ENCODE measurements around the gene PTPRN2.
"Not testable (repeated sequence)": the region's sequence is repeated elsewhere in the genome, so short reads cannot be mapped to it uniquely, and the experiment has no call there.

Gene PTPRN2

DNA sequence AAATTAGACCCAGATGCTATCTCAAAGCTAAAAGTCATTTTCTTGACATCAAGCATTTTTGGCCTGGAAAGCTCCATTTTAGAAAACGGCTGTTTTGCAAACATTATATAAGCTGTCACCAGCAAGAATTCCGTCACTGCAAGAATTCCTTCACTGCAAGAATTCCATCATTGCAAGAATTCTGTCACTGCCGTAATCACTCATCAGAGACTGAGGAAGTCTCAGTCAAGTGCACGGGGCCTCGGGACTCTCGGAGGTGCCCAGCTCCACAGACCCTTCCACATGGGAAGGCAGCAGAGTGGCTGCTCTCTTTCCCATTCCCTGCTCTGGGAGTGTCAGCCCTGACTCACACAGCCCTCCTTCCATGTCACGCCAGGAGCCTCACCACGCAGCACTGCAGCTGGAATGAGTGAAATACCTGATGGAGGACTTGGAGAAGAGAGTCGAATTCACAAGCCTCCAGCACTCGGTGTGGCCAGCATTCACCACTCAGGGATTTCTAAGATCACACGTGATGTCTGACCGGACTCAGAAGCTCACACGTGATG lies 168.3 kb downstream of the PTPRN2 start:
- Mint-ChIP-seq H3K36me3 (no peaks in the 10 kb centered on the region), H3K27ac (no peak overlapping the region)

DNA sequence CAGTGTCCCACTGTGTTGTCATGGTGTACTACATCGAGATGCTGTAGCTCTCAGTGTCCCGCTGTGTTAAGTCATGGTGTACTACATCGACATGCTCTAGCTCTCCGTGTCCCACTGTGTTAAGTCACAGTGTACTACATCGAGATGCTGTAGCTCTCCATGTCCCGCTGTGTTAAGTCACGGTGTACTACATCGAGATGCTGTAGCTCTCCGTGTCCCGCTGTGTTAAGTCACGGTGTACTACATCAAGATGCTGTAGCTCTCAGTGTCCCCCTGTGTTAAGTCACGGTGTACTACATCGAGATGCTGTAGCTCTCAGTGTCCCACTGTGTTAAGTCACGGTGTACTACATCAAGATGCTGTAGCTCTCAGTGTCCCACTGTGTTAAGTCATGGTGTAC lies 169.2 kb downstream of the PTPRN2 start:
- H3K4me1 Mint-ChIP-seq, H3K4me3 Mint-ChIP-seq, H3K27me3 Mint-ChIP-seq, H3K27ac Mint-ChIP-seq, H3K36me3 Mint-ChIP-seq, H3K9me3 Mint-ChIP-seq: not testable (repeated sequence)

More for the DNA sequence above, 168.3 kb downstream of the PTPRN2 start:
- H3K4me3 Mint-ChIP-seq, result no peak overlapping the region
- H3K4me1 Mint-ChIP-seq, result no peaks in the 10 kb centered on the region
- H3K9me3 Mint-ChIP-seq, result peaks cover 9% of the 10 kb centered on the region
- no peaks in the 10 kb centered on the region for H3K27me3 Mint-ChIP-seq

DNA sequence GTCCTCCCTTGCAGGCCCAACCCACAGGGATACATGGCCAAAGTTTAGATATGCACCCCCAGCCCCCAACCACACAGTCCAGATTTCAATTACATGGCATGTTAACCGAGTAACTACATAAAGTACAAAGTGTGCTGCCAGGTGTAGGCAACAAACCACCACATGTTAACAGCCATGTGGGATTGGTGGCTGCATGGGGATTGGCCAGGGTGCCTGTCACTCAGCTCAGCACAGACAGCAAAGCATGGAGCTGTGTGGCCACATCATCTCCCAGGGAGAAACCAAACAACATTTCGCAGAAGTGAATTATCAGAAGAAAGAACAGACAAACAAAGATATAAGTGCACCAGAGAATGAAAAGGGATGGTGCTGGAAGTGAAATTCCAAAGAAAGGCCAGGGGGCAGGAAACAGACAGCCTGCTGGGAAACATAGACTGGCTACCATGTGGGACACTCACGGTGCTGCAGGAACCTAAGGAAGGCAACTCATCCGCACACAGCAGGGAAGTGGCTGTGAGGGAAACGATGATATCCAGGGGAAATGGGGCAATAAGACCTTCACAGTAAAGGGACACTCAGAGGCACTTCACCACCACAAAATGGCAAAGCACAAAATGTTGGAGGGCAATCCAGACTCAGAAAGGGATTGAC lies 171.2 kb downstream of the PTPRN2 start:
- no peak overlapping the region for H3K4me3 Mint-ChIP-seq
- no peak overlapping the region for H3K27ac Mint-ChIP-seq
- H3K9me3 Mint-ChIP-seq, result peaks cover 9% of the 10 kb centered on the region

DNA sequence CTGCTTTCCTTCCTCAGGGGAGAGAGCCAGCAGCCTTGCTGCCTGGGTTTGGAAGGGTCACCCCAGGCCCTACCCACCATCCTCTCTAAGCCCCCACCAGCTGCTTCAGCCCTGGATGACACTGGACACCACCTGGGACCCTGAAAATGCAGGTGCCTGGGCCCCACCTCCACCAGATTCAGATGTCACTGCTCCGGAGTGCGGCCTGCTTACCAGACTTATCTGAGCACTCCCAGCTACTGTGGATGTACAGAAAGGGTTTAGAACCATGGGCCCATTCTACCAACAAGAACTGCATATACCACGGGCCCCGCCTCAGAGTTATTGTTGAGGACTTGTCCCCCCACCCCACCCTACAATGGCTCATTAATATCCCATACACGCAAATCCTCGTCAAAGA lies 172.3 kb downstream of the PTPRN2 start:
- Mint-ChIP-seq H3K27ac (no peak overlapping the region), H3K4me3 (no peak overlapping the region), H3K4me1 (no peaks in the 10 kb centered on the region), H3K27me3 (no peaks in the 10 kb centered on the region), H3K36me3 (no peaks in the 10 kb centered on the region), H3K9me3 (peaks cover 9% of the 10 kb centered on the region)

More for the DNA sequence above, 171.2 kb downstream of the PTPRN2 start:
- H3K4me1 Mint-ChIP-seq, result no peaks in the 10 kb centered on the region
- no peaks in the 10 kb centered on the region for H3K36me3 Mint-ChIP-seq
- H3K27me3 Mint-ChIP-seq, result no peaks in the 10 kb centered on the region

DNA sequence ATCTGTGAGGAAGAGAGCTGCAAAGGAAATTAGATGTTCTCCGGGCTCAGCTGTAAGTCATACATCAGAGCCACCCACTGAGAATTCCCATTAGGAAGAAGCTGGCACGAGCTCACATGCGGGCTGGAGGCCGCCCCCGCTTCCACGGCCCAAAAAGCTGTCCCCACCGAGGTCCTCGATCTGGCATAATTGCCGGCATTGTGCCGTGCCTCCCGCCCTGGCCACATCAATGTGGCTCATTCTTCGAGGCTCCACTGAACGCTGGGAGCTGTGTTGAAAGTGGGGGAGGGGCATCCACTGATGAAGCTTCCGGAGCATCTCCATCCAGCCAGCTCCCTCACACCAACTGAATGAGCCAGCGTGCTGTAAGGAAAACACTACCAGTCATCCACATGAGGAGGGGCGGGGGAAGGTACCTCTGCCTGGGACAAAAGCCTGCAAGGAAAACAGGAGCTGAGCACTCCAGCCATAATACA lies 173.1 kb downstream of the PTPRN2 start:
- Mint-ChIP-seq H3K9me3 (peaks cover 9% of the 10 kb centered on the region), H3K4me3 (no peak overlapping the region), H3K27me3 (no peaks in the 10 kb centered on the region), H3K36me3 (no peaks in the 10 kb centered on the region), H3K27ac (no peak overlapping the region), H3K4me1 (no peaks in the 10 kb centered on the region)

DNA sequence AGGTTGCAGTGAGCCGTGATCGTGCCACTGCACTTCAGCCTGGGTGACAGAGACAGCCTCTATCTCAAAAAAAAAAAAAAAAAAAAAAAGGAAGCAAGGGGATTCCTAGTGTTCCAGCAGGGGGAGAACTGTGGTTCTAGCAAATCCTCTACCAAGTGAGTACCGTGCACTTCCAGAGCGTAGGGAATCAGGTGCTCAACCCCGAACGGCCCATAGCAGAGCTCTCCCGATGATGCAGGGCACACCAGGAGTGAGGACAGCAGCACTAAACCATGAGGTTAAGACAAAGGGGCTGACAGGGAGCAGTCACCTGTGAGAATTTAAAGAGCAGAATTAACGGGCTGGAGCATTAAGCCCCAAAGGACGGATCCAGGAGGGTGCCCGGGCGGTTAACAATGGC lies 173.6 kb downstream of the PTPRN2 start:
- Mint-ChIP-seq H3K4me3 (no peak overlapping the region), H3K4me1 (no peaks in the 10 kb centered on the region)

DNA sequence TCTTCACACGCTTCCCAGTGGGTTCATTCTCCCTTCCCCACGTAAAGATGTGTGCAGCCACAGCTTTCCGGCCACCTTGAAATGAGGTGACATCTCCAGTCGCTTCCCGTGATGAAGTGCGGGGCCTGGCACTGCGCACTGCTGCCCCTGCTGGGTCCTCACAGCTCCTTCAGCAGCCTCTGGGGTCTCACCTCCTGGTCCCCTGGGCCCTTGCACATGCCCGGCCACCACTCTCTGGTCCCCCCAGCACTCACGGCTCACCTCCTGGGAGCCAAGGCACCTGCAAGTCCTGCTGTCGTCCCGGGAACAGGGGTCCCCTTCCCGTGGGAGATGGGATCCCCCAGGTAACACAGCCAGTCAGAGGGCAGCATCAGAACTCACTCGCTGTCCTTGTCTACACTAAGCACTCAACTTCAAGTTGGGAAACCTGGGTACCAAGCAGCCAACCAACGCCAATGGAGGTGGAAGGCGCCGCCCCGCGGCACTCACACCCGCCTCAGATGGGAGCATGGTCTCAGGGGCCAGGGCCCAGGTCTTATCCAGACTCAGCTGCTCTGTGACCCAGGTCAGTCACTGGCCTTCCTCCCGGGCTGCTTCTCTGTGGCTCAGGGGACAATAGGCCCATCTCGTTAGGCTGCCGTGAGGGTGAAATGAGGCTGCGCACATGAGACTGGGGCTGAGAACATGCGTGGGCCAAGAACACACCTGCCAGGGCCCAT lies 176.2 kb downstream of the PTPRN2 start:
- Mint-ChIP-seq H3K27me3 (no peaks in the 10 kb centered on the region), H3K4me3 (no peak overlapping the region), H3K36me3 (no peaks in the 10 kb centered on the region), H3K27ac (no peak overlapping the region), H3K4me1 (no peaks in the 10 kb centered on the region), H3K9me3 (no peaks in the 10 kb centered on the region)

More for the DNA sequence above, 173.6 kb downstream of the PTPRN2 start:
- Mint-ChIP-seq H3K27ac (no peak overlapping the region), H3K9me3 (peaks cover 9% of the 10 kb centered on the region), H3K27me3 (no peaks in the 10 kb centered on the region), H3K36me3 (no peaks in the 10 kb centered on the region)

DNA sequence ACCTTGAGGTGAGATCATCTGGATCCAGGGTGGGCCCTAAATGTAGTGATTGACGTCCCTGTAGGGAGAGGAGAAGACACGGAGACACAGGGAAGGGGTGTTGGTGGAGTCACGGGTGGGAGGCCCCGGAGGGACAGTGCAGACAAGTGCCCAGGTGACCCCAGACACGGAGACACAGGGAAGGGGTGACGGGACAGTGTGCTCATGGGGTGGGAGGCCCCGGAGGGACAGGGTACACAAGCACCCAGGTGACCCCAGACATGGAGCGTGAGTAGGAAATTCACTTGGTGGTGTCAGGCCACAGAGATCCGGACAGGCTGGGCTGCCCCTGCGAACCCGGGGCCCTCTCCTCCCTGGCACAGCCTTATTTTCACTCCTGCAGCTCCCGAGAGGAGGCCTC lies 176.9 kb downstream of the PTPRN2 start:
- no peaks in the 10 kb centered on the region for H3K27me3 Mint-ChIP-seq
- H3K4me1 Mint-ChIP-seq, result no peaks in the 10 kb centered on the region
- H3K36me3 Mint-ChIP-seq, result no peaks in the 10 kb centered on the region
- H3K9me3 Mint-ChIP-seq, result no peaks in the 10 kb centered on the region
- H3K27ac Mint-ChIP-seq, result no peak overlapping the region
- H3K4me3 Mint-ChIP-seq, result no peak overlapping the region

DNA sequence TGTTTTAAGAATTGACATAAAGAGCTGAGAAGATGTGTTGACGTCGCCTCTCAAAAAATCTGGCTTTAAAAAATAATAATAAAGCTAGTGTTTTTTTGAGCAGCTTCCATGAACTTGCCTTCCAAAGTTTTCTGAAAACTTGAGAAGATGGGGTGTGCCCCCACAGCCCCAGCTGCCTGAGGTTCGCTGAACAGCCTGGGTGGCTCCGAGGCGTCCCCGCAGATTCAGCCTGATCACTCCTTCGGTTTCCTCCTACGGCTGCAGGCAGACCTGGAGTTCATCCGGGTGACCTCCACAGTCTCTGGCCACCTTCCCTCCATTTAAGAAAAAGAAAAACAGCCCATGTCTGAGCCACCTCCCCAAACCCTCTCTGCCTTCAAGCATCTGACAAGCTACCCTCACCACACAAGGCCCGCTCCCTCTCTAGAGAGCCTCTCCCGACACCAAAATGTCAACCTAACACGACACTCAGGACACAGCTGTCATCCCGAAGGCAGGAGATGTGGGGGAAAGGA lies 177.8 kb downstream of the PTPRN2 start:
- H3K27me3 Mint-ChIP-seq, result no peaks in the 10 kb centered on the region
- H3K4me1 Mint-ChIP-seq, result no peaks in the 10 kb centered on the region
- no peaks in the 10 kb centered on the region for H3K9me3 Mint-ChIP-seq
- H3K4me3 Mint-ChIP-seq, result no peak overlapping the region
- no peak overlapping the region for H3K27ac Mint-ChIP-seq
- no peaks in the 10 kb centered on the region for H3K36me3 Mint-ChIP-seq

DNA sequence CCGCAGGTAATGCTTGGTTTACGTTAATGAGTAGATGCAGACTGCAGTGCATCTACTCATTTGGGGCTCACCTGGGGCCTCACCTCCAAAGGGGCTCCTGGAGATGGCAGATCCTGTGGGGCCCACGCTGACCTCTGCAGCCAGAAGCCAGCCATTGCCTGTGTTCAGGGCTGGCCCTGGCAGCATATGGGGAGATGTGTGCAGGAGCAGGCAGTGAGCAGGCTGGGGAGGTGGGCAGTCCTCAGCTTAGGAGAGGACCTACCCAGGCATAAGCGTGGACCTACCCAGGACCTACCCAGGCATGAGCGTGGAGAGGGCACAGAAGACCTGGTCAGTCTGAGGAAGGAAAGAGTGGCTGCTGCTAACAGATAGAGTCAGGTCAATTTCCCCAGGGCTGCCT lies 178.5 kb downstream of the PTPRN2 start:
- Mint-ChIP-seq H3K27ac (no peak overlapping the region), H3K27me3 (no peaks in the 10 kb centered on the region), H3K9me3 (no peaks in the 10 kb centered on the region), H3K36me3 (no peaks in the 10 kb centered on the region), H3K4me1 (no peaks in the 10 kb centered on the region), H3K4me3 (no peak overlapping the region)

DNA sequence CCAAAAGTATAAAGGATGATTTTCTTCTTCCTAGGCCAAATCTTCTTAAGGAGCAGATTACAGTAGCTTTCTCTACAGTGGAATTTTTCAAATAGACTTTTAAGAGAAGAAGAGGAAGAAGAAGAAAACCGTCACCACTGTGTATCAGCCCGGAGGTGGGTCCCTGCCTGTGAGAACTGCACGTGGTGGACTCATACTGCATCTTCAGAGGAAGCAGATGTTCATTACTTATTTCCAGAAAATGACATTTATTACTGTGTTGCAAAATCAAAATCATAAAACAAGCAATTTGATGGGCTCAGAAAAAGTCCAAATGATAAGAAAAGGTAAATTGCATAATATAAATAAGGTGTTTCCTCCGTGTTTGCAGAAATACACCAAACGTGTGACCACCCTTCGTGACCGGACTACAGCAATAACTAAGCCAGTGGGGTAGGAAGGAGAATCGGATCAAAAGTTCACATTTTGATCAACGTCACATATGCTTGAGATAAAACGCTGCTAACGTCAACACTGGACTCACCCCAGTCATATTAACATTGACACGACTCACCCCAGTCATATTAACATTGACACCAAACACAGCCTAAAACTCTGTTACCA lies 179.2 kb downstream of the PTPRN2 start:
- no peak overlapping the region for H3K4me3 Mint-ChIP-seq
- H3K27ac Mint-ChIP-seq, result no peak overlapping the region
- H3K36me3 Mint-ChIP-seq, result no peaks in the 10 kb centered on the region
- no peaks in the 10 kb centered on the region for H3K4me1 Mint-ChIP-seq
- H3K9me3 Mint-ChIP-seq, result no peaks in the 10 kb centered on the region
- H3K27me3 Mint-ChIP-seq, result no peaks in the 10 kb centered on the region

DNA sequence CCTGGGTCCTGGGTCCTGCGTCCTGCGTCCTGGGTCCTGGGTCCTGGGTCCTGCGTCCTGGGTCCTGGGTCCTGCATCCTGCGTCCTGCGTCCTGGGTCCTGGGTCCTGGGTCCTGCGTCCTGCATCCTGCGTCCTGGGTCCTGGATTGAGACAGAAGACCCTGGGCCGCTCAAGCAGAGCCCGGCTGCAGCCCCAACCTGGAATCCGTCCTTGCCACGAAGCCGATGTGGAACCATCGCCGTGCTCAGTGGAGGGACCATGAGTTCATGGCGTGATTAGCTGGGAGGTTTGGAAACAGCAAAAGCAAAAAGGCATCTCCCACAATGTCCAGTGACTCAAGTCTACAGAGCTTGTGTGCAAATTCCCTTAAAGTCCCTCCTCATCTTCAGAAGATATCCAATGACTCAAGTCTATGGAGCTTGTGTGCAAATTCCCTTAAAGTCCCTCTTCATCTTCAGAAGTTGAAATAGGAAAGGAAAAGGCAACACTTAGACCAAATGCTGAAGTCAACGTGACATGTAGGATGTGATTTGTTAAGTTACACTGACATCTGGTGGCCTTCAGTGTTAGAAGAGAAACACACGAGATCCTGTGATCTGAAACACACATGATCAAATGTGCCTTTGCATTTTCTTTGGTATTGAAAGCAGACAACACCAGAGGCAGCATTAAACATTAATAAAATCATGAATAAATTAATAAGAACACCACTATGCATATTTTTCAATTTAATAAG lies 179.9 kb downstream of the PTPRN2 start:
- H3K4me3 Mint-ChIP-seq, result no peak overlapping the region

DNA sequence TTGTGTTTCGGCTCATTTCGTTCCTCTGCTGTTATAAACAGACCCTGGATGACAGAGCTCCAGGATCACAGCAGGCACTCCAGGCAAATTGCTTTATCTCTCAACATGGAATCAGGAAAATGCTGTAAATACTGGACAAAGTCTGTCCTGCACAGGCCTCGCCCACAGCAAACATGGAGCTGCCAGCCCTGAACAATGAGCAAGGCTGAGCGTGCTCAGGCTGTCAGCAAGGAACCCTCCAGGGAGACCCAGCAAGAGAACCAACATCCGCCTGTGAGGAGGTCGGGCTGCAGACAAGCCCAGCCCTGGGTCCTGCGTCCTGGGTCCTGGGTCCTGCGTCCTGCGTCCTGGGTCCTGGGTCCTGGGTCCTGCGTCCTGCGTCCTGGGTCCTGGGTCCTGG lies 180.8 kb downstream of the PTPRN2 start:
- Mint-ChIP-seq H3K27me3 (no peaks in the 10 kb centered on the region), H3K9me3 (no peaks in the 10 kb centered on the region), H3K36me3 (no peaks in the 10 kb centered on the region), H3K4me3 (no peak overlapping the region), H3K27ac (no peak overlapping the region), H3K4me1 (no peaks in the 10 kb centered on the region)

More for the DNA sequence above, 179.9 kb downstream of the PTPRN2 start:
- H3K4me1 Mint-ChIP-seq, result no peaks in the 10 kb centered on the region
- no peaks in the 10 kb centered on the region for H3K27me3 Mint-ChIP-seq
- no peaks in the 10 kb centered on the region for H3K36me3 Mint-ChIP-seq
- no peaks in the 10 kb centered on the region for H3K9me3 Mint-ChIP-seq
- H3K27ac Mint-ChIP-seq, result no peak overlapping the region

DNA sequence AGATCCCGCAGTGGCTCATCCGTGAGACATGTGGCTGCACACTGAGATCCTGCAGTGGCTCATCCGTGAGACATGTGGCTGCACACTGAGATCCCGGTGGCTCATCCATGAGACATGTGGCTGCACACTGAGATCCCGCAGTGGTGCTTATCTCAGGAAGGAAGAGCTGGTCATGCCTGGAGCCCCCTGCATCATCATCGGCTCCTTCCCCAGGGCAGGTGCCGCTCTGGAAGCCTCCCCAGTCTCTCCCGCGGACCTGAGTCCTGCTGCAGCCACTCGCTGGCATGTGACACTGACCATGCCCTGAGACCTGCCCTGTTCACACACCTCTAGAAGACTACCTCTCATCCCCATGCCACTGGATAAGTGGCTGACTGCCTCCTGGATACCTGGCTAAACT lies 181.3 kb downstream of the PTPRN2 start:
- no peaks in the 10 kb centered on the region for H3K4me1 Mint-ChIP-seq
- H3K9me3 Mint-ChIP-seq, result no peaks in the 10 kb centered on the region
- H3K36me3 Mint-ChIP-seq, result no peaks in the 10 kb centered on the region
- H3K4me3 Mint-ChIP-seq, result no peak overlapping the region
- H3K27ac Mint-ChIP-seq, result no peak overlapping the region
- peaks cover 2% of the 10 kb centered on the region for H3K27me3 Mint-ChIP-seq

DNA sequence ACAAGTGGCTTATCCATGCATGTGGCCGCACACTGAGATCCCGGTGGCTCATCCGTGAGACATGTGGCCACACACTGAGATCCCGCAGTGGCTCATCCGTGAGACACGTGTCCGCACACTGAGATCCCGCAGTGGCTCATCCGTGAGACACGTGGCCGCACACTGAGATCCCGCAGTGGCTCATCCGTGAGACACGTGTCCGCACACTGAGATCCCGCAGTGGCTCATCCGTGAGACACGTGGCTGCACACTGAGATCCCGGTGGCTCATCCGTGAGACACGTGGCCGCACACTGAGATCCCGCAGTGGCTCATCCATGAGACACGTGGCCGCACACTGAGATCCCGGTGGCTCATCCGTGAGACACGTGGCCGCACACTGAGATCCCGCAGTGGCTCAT lies 181.9 kb downstream of the PTPRN2 start:
- not testable (repeated sequence) for H3K4me1 Mint-ChIP-seq, H3K36me3 Mint-ChIP-seq

More for the DNA sequence above, 181.9 kb downstream of the PTPRN2 start:
- H3K27ac Mint-ChIP-seq, H3K4me3 Mint-ChIP-seq, H3K9me3 Mint-ChIP-seq, H3K27me3 Mint-ChIP-seq: not testable (repeated sequence)
